HG03064 (cell line): ENCODE measurements around the gene GHRH.

Experiments
- ATAC-seq: cut with Tn5 transposase; IDR thresholded peaks from one replicate; pipeline ENCODE4 v1.9.1; 2021; ENCODE audit warnings: low read depth; ENCODE audit not compliant: unreplicated experiment

GHRH gene

DNA sequence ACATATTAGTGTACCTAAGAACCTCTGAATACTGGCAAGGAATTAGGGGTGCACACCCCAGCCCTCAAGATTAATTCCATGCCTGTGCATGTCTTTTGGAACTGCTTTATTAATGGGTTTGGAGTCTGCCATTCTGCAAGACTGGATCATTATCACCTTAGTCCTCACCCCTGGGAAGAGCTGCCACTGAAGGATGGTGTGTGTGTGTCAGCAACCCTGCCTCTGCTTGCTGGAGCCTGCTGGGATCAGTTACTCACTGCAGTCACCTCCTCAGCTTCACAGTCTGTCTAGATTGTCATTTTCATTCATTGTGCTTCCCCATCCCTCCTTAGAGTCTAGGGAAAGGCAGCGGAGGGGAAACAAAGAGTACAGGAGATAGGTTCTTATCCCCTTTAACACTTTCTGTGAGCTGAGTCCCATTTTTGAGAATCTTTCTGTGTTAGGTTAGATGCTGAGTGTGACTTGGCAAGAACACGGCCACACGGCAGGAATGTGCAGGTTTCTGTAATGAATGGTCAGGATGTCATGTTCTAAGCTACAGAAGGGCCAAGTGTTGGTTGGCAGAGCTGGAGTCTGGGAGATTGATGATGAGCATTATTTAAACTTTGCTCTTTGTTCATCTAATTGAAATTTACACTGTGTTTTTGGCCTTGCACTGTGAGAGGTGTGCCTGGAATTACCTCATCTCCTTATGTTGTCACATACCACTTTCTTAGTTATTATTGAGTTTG is 21.1 kb downstream of the GHRH start:
- no peak for ATAC-seq

DNA sequence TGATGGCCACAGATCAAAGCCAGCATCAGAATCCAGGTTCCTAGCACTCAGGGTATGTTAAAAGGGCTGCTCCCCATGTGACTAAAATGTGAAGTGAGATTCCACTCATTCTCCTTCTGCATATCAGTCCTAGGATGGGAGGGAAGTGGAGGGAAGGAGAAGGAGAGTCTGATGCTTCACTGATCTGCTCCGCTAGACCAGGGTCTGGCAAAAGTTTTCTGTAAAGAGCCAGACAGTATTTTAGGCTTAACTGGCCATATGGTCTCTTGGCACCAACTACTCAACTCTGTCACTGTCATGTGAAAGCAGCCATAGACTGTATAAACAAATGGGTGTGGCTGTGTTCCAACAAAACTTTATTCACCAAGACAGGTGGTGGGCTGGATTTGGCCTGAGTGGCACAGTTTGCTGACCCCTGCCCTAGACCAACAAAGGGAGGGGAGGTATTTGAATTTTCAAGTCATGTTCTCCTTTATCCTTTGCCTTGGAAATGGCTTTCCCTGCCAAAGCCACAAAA is 22.6 kb downstream of the GHRH start:
- no peak for ATAC-seq

DNA sequence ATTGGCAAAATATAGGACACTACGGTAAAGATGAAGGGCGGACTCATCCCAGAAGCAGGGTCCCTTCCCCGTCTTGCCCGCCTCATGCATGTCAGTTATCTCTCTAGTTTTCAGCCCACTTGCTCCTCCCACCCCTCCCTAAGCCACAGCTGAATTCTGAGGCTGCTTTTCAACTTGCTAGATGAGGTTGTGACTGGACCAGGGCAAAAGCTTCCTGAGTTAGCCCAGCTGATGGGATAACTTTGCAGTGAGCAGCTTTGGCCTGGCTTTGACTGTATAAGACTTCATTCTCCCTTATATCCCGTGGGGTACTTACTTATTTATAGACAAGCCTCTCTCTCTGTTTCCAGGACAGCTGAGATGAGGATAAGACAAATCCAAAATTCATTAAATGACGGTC is 23.2 kb downstream of the GHRH start:
- ATAC-seq, result no peak

DNA sequence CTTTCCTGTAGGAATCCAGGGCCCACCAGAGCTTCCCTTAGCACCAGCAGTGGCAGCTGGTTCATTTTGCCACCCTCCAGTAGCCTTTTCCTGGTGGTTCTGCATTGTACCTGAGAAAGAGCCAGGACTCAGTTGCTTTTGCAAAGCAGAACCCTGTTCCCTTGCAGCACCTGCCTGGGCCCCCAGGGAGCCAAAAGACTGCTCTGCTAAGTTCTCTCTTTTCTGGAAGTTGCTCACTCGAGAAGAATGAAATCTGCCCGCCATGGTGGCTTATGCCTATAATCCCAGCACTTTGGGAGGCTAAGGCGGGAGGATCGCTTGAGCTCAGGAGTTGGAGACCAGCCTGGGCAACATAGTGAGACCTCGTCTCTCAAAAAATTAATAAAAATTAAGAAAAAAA is 24.0 kb downstream of the GHRH start:
- ATAC-seq, result no peak

DNA sequence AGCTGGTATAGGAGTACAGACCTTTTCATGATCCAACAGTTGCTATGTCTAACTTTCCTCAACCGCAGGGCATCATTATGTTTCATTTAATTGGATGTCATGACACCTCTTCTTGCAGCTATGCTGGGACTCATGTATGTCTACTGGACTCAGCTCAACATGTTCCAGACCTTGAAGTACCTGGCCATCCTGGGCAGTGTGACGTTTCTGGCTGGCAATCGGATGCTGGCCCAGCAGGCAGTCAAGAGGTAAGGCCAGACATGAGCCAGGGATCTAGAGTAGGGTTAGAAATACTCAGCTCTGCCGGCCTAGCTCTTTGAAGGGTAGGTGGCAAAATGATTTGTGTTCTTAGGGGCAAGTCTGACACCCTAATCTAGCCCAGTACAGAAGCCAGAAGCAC is 25.2 kb downstream of the GHRH start:
- ATAC-seq, result no peak

DNA sequence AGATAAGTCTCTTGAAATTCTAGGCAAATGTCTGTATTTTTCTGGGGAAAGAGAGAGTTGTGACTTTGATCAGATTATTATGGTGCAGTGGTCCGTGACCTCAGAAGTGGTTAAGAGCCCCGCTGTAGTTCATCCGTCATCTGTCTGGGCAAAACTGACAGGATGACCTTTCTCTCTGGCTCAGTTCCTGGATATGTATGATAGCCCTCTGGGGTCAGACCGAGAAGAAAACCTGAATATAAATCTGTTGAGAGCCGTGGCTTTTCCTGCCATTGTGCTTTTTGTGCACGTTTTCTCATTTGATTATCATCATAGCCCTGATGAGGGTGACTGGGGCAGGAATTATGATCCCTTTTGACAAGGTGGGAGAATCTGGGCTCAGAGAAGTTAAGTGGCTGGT is 26.5 kb downstream of the GHRH start:
- ATAC-seq, result no peak

DNA sequence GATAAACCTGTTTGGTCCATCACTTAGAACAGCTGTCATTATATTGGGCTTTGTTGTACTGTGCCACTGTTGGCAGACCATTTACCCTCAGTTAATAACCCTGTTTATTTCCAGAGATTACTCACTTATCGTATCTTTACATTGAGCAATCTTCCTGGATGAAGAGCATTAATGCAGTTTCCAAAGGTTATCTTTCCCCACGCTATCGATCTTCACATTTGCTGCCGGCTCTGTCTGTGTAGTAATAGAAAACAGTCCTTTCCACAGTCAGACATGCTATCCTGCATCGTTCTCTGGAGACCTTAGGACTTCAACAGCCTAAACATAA is 27.4 kb downstream of the GHRH start:
- ATAC-seq, result no peak

DNA sequence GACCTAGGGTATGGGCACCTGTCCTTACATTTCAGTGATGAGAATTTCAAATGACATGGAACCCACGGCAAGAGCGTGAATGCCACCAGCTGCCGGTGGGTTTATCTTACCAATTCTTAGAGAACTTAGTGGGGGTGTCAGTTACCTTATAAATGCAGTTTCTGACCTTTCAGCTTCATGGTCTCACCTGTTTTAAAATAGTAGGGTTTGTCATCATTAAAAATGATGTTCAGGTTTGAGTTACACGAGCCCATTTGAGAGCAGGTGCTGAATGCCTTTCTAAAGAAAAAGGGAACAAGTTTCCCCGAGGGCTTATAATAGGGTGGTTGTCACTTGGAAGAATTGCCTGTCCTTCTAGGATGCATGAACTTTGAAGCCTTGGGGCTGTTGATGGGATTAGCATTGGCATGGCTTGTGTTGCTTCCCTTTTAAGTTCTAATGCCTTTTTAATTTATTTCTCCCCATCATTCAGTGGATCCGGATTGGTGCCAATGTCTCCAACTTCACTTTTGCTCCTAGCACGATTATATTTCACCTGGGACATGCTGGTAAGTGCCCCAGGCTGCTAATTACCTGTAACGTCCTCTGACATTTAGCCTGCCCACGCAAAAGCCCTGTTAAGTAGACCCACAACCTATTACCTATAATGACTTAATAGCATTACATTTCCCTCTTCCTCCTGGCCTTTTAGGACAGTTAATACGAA is 27.9 kb downstream of the GHRH start:
- ATAC-seq, result no peak

DNA sequence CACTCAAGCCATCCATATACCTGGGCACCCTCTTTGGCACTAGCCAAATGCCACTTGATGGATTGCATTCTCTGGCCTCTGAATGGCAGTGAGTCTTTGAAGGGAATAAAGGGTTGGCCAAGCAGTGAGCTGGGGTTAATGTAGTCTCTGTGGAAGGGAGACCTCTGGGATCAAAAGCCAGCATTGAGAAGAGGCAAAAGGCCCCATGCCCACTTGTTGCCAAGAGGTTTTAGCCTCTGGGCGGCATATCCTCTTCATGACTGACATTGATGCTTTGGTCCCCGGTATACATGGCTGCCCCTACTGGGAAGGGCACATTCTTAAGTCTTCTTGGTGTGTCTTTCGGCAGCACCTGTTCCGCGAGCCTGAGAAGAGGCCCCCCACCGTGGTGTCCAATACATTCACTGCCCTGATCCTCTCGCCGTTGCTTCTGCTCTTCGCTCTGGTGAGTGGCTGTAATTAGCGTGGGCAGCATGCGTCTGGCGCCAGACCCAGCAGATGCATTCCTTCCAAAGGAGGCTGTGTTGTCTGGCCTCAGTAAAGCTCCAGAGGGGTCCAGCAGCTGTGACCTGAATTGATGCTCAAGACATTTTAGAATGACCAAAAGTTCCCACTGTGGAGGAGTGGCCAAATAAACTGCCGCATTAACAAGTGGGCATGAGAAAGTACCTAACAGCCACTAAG is 29.5 kb downstream of the GHRH start:
- no peak for ATAC-seq

DNA sequence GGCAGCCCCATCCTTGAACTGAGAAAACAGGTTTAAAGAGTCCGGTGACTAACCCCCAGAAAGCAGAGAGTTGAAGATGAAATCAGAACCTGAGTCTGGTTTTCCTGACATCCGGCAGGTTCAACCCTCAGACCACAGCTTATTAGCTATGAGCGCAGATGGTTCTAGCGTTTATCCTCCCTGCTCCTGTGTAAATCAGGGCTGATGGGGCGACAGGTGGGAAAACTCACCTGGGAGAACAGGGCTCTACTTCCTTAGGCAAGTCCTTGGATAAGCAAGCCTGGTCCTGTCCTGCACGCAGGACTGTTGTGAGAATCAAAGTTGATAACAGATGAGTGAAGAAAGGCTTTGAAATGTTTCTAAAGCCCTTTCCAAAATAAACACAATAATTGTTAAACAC is 31.4 kb downstream of the GHRH start:
- no peak for ATAC-seq

DNA sequence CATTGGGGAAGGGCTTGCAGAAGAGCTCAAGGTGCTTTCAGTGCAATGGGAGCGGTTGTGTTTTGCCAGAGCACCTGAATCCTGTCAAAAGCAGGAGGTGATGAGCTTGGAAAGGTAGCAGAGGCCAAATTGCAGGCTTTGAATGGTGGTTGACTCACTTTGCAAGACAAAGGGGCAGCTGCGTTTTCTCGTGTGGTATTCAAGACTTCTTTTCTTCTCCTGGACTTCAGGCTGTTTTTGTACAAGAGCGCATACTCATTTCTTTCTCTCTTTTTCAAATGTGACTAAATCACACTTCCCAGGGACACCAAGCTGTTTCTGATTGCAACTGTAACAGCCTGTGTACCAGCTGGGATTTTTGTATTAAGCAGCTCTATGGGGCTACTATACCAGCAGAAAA is 32.3 kb downstream of the GHRH start:
- no peak for ATAC-seq

DNA sequence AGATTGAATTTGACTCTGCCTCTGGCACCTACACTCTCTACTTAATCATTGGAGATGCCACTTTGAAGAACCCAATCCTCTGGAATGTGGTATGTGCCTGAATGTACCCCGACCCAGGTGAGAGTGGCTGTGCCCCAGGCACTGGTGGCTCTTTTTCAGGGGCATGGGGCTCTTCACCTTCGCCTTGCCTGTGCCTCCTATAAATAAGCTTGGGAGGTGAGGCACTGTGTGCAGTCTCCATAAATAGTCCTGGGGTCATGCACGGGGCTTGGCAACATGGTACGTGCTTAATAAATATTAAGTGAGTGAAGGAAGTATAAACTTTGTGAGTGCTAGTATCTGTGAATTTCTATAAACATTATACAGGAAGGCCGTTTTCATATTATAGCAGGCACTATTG is 33.0 kb downstream of the GHRH start:
- no peak for ATAC-seq

DNA sequence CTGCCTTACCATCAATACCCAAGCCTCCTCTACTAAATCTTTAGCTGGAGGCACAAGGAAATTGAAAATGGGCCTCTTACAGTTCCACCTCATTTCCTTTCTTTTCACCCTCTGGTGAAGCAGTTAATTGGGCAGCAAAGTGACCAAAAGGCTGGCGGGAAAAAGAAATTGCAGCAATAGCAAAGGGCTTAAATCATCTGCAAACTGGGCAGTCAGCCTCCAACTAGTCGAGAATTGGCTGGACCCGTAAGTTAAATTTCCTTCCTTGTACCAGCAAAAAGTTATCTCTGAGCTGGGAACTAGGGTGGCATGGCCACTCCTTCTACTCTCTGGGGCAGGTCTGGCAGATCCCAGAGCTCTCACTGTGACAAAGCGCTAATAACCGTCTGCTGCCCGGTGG is 33.5 kb downstream of the GHRH start:
- no peak for ATAC-seq

DNA sequence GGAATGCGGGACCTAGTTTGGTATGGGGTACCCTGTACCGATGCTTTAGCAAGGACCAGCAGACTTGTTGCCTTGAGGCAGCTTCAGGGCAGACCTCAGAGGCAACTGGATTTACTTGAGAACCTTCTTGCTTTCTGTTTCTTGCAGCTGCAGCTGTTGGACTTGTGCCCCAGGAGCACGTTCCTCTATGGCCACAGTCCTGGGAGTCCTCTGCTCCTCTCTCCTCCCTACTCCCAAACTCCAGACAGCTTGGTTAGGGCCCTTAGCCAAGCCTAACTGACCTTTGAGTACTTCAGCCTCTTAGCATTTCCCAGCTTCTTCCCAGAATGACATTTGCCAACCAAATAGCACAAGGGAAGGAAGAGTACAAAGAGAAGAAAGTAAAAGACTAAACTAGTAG is 34.7 kb downstream of the GHRH start:
- no peak for ATAC-seq

DNA sequence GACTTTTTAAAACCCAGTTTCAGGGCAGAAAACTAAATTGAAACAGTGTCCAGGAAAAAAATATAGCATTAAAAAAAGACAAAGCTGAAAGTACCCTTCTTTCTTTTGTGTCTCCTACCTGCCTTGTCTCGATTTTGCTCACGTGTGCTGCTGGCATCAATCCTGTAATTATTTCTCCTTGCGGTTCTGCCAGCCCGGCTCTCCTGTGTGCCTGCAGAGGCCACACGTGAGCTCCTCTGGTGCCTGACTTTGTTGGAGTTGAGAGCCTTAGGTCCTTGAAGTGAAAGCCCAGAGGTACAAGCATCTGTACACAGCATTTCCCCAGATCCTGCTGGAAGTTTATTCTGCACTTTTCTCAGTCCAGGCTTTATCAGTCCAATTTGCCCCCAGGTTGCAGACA is 36.5 kb downstream of the GHRH start:
- no peak for ATAC-seq

DNA sequence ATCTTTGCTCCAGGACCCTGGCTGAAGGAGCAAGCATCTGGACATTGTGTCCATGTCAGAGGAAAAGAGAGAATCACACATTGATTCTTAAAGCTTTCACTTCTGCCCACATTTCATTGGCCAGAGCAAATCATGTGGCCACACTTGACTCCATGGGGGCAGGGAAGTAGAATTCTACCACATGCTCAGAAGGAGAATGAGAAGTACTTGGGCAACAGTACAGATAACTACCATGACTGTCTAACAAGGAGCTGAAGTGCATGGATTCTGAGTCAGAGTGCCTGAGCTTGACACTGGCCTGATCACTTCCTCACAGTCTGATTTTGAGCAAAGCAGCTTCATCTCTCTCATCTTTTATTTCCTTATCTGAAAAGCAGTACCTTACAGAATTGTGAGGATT is 38.6 kb downstream of the GHRH start:
- no peak for ATAC-seq

DNA sequence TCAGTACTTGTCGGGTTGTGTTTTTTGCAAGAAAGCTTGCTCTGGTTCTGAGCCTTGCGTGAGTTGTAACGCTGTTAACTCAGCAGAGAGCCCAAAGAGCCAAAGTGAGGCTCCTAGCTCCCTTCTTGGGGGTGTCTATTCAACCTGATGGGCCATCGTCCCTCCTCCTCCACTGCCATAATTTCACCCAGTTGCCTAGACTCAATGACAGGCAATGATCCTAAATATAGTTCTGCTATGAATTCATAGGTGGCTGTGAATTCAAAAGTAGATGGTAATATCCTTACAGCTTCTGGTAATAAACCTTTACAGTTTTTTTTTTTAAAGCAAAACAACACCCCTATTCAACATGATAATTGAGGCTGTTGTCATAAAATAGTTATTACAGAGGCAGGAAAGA is 39.5 kb downstream of the GHRH start:
- no peak for ATAC-seq

DNA sequence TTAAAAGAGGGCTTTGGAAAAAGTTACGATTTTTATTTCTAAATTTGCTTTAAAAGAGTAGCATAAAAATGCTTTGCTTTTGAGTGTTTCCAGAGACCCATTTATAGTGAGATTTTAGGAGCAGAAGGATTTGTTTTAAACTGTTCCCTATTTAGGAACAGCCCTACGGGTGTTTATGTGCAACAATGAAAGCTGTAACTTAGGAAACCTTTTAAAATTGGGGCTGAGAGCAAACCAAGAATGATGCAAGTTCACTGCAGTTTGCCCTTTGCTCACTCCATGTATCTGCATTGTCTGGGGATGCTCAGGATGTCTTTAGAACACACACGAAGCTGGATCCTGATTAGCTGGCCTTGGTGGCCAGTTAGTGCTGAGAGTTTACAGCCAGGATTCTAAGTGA is 40.9 kb downstream of the GHRH start:
- no peak for ATAC-seq

DNA sequence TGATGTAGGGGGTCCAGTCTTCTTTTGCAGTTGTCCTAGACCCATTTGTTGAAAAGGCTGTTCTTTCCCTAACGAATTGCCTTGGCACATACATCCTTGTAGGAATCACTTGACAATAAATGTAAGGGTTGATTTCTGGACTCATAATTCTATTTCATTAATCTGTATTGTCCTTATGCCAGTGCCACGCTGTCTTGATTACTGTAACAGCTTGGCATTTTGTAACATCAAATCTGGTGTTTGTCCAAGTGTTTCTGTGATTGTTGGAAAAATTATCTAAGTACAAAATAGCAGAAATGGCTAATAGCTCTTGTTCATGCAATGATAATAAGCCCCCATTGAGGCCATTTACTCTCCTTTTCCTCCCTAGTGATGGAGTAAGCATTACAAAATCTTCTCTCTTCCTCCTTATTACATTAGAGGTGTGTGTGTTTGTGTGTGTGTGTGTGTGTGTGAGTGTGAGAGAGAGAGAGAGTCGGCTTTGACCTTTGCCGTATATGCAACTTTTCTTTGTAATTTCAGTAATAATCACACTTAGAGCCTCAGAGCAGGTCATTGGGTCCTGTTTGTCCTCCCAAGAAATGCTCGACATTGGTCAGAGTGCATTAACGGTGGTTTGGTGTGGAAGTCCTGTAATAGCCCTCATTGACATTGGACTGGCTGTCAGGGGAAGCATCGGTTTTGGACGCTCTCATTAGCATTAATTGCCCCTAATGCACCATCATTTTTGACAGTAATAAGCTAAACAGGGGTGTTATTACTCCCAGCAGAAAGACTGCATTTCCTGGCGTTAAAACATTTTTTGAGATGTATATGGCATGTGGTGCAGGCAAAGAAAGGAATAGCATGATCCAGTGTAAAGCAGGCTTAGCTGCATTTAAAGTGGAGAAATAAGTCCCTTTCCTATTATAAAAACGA is 41.6 kb downstream of the GHRH start:
- ATAC-seq, result no peak

DNA sequence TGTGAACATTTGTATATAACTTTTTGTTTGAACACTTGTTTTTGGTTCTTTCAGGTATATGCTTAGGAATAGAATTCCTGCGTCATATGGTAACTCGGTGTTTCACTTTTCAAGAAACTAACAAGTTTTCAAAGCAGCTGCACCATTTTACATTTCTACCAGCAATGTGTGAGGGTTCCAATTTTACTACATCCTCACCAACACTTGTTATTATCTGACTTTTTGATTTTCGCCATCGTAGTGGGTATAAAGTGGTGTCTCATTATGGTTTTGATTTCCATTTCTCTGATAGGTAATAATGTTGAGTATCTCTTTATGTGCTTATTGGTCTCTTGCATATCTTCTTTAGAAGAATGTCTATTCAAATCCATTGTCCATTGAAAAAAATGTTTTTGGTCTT is 42.6 kb downstream of the GHRH start:
- ATAC-seq, result no peak

DNA sequence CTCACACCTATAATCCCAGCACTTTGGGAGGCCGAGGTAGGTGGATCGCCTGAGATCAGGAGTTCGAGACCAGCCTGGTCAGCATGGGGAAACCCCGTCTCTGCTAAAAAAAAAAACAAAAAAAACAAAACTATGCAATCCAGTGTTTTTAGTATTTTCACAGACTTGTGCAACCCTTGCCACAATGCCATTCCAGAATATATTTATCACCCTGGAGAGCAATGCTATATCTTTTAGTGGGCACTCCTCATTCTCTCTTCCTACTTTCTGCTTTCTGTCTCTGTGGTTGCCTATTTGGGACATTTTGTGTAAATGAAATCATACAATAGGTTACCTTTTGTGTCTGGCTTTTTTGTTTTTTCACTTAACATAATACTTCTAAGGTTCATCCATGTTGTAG is 43.2 kb downstream of the GHRH start:
- no peak for ATAC-seq
